Measurements from ENCODE around the gene OTUD1. TPM values are rescaled to one million over a fixed set of nuclear protein-coding genes. Genes with fewer than 3 reads are reported as not detected.

OTUD1 gene
- total RNA-seq, 1 donor from 2014 or later, result 17.8 TPM

DNA sequence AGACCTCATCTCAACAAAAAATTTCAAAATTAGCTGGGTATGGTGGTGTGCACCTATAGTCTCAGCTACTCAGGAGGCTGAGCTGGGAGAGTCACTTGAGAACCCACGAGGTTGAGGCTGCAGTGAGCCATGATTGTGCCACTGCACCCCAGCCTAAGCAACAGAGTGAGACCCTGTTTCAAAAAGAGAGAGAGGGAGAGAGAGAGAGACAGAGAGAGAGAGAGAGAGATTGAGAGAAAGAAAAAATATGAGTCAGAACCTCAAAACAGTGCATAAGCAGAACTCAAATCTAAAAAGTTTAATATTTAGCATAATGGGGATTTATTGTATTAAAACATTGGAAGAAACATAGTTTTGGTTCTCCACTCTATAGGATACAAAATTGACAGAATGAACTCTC is 17.5 kb upstream of the OTUD1 start:
- DNase-seq, result no peak

DNA sequence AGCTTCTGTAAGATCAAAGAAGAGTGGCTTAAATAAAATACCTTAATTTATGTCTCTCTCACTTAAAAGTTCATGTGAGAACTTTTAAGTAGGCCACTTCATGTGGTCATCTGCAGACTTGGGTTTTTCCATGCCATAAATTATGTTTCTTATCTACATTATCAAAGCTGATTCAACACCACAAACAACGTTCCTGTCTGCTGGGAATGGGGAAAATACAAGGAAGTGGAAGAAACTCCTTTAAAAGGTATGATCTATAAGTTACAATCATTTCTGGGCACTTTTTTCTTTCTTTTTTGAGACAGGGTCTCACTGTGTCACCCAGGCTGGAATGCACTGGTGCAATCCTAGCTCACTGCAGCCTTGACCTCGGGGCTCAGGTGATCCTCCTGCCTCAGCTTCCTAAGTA is 16.9 kb upstream of the OTUD1 start:
- DNase-seq, result no peak

GRCh38 chr10:23432166-23432565 is 6.7 kb upstream of the OTUD1 start:
- DNase-seq, result no peak

GRCh38 chr10:23432639-23433038 is 6.2 kb upstream of the OTUD1 start:
- no peak for DNase-seq

DNA sequence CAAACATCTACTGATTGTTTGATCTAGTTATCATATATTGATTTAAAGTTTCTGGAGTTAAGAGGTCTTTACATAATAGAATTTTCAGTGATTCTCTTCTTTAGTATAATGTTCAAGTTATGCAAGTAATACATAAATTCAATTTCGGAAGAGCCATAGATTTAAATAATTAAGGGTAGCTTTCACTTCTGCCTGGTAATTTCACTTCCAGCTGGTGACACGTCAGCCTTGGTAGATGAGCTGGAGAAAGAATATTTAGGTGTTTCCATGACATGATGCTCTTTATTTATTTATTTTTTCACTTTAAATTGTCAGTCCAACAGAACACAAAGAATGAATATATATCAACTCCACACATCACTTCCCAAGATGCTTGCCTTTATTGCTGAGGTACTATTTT is 5.2 kb upstream of the OTUD1 start:
- no peak for DNase-seq

DNA sequence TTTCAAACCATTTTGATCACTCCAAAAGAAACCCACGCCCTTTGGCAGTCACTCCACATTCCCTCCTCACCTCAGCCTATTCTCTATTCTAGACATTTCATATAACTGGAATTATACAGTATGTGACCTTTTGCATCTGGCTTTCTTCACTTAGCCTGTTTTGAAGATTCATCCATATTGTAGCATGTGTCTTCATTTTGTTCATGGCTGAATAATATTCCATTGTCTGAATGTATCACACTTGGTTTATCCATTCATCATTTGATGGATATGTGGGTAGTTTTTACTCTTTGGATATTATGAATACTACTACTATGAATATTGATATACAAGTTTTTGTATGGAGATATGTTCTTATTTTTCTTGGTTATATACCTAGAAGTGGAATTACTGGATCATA is 3.5 kb upstream of the OTUD1 start:
- DNase-seq, result no peak

GRCh38 chr10:23436983-23437382 is 1.9 kb upstream of the OTUD1 start:
- DNase-seq, result no peak

DNA sequence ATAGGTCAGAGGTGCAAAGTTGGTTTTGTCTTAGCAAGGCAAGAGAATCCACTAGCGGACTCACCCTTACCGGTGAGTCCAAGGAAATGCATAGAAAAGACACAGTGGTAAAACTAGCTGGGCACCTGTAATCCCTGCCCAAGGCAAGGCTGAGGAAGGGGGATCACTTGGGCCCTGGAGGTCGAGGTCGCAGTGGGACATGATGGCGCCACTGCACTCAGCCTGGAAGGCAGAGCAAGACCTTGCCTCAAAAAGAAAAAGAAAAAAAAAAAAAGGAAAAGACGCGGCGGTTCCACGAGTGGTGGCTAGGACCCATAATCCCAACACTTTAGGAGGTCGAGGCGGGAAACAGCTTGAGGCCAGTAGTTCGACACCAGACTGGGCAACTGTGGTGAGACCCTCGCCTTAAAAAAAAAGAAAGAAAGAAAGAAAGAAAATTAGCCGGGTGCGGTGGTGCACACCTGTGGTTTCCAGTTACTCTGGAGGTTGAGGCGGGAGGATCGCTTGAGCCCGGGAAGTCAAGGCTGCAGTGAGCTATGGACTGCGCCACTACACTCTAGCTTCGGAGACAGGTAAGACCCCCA is 820 bp upstream of the OTUD1 start:
- DNase-seq, result no peak

- DNase-seq, result no peak
Measured at GRCh38 chr10:23439452-23439960, 631 bp downstream of the OTUD1 start.

GRCh38 chr10:23439961-23440889 is 1.4 kb downstream of the OTUD1 start:
- DNase-seq, result no peak

- no peak for DNase-seq
Measured at GRCh38 chr10:23441251-23441650, 2.4 kb downstream of the OTUD1 start.

GRCh38 chr10:23442936-23443335 is 4.1 kb downstream of the OTUD1 start:
- DNase-seq, result no peak

- DNase-seq, result no peak
Measured at GRCh38 chr10:23445591-23445990, 6.7 kb downstream of the OTUD1 start.

- no peak for DNase-seq
Measured at GRCh38 chr10:23448323-23448722, 9.4 kb downstream of the OTUD1 start.

DNA sequence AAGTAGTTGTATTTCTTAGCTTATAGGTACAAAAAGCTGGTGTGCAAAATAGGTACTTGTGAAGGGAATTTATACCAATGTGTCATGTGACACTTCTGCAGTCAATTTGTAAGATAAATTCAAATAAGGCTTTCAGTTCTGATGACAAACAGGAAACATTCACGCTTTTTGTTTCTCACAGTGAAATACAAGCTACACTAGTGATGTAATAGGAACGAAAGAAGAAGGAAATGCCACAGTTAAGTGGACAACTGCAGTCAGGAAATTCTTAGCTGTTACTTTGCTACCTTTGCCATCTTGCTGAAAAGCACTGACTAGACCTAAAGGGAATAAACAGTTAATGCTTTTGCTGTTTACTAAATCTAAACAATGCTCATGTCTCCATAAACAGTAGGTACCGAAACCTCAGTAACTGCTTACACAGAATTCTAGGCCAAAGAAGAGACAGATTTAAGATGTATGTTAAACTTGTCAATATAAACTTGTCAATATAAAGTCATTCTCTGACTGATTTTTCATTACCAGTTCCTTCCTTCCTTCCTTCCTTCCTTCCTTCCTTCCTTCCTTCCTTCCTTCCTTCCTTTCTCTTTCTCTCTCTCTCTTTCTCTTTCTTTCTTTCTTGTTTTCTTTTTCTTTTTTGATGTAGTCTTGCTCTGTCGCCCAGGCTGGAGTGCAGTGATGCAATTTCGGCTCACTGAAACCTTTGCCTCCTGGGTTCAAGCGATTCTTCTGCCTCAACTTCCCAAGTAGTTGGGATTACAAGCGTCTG is 10.1 kb downstream of the OTUD1 start:
- no peak for DNase-seq

DNA sequence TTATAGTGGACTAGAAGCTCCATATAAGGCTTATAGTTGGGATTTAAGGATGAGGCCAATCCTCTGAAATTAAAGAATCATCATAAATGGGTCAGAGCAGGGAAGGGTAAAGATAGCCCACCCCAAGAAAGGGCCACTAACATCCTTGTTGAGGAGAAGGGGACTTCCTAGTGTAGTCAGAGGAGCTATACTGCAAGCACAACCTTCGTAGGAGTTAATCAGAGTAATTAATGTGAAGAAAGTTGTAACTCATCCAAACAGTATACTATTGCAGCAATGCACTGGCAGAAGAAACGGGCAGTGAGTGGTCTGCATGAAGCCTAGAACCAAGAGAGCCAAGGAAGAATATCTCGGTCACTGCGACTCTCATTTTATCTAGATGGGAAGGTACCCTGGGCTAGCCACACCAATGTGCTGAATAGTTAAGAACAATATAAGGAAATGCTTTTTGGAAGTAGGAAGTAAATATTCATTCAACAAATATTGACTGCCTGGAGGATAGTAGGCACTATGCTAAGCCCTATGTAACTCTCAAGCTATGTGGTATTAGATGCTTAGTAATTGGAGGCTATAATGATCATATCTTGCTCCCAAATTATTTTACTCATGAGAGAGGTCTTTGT is 13.3 kb downstream of the OTUD1 start:
- no peak for DNase-seq

- DNase-seq, result no peak
Measured at GRCh38 chr10:23453465-23453864, 14.6 kb downstream of the OTUD1 start.

DNA sequence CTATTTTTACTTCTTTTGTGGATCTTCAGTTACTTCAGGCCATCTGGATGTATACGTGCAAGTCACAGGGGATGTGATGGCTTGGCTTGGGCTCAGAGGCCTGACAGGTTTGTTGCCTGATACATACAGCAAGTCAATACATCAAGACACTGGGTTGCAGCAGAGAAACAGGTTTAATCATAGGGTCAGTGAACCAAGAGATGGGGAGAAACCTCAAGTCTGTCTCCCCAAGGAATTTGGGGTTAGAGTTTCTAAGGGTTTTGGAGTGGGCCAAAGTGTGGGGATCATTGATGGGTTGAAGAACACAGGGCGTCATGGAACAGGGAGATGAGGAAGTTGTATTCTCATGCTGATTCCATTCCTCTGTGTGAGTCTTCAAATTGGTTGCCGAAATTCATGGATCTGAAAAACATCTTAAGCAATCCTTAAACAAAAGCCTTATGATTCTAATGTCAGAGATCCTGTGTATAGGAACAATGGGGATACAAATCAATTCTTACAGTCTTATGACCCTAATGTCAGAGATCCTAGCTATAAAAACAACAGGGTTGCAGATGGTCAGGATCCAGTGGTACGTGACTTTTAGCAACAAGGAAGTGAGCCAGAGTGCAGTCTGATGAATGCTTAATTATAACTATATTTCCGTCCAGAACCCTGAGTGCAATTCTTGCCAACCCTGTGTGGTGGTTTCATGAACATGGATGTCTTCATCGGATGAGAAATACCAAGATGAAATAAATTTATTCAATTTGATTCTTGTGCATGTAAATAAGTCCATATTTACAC is 18.9 kb downstream of the OTUD1 start:
- no peak for DNase-seq

DNA sequence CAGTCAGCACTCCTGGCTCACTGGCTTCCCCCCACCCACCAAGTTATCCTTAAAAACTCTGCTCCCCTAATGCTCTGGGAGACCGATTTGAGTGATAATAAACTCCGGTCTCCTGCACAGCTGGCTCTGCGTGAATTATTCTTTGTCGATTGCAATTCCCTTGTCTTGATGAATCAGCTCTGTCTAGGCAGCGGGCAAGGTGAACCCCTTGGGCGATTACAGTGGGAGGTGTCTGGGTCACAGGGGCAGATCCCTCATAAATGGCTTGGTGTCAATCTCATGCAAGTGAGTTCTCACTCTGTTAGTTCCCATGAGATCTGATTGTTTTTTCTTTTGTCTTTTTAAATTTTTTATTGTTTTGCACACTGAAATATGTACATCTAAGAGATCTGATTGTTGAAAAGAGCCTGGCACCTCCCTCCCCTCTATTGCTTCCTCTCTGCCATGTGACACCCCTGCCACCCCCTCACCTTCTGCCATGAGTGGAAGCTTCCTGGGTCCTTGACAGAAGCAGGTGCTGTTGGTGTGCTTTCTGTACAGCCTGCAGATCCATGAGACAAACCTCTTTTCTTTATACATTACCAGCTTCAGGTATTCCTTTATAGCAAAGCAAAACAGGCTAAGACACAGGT is 20.5 kb downstream of the OTUD1 start:
- no peak for DNase-seq

DNA sequence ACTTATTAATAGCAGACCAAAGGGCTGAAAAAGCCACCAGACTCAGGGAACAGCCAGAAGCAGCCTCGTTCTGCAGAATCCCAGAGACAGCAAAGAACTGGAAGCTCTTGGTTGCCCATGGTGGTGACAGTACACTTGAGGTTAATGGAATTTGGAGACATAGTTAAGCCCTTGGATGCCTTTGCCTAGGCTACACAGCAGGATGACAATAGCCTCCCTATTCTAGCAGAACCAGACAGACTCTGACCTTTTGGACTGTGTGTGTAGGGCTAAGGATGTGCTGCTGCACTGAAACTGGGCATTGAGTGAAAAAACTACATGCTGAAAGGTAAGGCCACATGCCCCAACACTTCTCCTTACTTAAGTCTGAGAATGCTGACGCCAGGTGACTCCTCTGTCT is 22.7 kb downstream of the OTUD1 start:
- no peak for DNase-seq

DNA sequence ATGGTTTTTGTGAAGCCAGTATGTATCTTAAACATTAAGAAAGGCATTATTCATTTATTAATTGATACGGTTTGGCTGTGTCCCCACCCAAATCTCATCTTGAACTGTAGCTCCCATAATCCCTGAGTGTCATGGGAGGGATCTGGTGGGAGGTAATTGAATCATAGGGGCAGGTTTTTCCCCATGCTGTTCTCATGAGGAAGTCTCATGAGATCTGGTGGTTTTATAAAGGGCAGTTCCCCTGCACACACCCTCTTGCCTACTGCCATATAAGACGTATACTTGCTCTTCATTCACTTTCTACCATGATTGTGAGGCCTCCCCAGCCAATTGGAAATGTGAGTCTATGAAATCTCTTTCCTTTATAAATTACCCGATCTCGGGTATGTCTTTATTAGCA is 28.1 kb downstream of the OTUD1 start:
- no peak for DNase-seq

Measured in occipital lobe (tissue), 2 donors.